GM19397 (cell line): ENCODE results near the gene IFRD1.

Experiments
- ATAC-seq: cut with Tn5 transposase; IDR thresholded peaks from one replicate; pipeline ENCODE4 v1.9.1; 2021; ENCODE audit warnings: mild to moderate bottlenecking, moderate library complexity; ENCODE audit not compliant: unreplicated experiment

IFRD1 gene

DNA sequence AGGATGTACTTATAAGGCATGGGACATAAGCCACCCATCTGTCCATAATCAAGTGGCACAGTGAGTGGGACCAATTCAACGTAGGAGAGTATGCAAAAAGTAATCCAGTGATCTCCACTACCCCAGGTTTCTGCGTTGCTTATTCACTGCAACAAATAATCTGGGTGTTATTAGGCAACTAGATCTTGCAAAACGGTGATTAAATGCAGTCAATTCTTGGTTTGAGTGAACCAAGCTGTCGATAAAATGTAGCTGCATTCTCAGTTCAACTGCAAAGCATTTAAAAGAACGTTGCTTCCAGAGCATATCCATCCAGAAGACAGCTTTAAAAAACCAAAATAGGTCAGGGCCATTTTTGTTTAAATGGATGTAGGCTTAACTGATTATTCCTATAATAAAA lies 35.5 kb downstream of the IFRD1 start:
- ATAC-seq = no peak

GRCh38 chr7:112487457-112488263 lies 37.4 kb downstream of the IFRD1 start:
- no peak for ATAC-seq

DNA sequence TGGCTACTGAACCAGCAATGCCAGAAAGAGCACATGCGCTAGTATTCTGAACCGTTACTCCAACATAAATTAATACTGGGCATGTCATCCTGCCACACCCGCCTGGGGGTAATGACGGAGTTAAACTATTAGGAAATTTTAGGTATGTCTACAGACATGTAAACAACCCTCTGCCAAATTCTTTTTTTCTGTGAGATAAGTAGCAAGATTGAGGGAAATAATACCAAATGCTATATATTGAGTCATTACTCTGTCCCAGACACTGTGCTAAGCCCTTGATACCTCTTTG lies 37.9 kb downstream of the IFRD1 start:
- ATAC-seq = no peak

- no peak for ATAC-seq
Observed at GRCh38 chr7:112492186-112492585, 41.9 kb downstream of the IFRD1 start.

- ATAC-seq = no peak
Observed at GRCh38 chr7:112494656-112495055, 44.4 kb downstream of the IFRD1 start.

DNA sequence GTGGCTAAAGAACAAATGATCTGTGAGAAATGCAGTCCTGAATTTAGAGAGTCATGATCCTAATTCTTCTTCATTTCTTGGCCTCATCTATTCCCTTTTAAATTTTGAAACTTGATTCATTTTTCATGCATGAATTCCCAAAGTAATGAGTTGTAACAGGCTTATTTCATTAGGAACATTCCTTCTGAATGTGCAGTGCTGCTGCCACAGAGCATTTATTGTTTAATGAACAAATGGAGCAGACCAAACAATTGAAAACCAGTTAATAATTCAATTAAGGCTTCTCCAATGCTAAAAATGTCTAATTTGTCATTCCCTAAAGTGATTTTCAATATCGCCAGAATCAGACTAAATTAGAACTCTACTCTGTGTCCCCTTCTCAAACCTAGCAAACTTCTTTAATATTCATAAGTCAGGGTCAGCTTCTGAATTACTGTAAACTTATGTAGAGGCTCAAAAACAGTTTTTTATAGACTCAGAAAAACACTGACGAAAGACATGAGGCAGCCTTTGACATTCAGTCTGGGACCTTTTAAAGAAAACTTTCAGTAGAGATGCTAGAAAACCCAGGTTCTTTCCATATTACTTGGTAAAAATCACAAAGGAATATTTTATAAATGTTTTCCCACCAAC lies 45.0 kb downstream of the IFRD1 start:
- no peak for ATAC-seq

DNA sequence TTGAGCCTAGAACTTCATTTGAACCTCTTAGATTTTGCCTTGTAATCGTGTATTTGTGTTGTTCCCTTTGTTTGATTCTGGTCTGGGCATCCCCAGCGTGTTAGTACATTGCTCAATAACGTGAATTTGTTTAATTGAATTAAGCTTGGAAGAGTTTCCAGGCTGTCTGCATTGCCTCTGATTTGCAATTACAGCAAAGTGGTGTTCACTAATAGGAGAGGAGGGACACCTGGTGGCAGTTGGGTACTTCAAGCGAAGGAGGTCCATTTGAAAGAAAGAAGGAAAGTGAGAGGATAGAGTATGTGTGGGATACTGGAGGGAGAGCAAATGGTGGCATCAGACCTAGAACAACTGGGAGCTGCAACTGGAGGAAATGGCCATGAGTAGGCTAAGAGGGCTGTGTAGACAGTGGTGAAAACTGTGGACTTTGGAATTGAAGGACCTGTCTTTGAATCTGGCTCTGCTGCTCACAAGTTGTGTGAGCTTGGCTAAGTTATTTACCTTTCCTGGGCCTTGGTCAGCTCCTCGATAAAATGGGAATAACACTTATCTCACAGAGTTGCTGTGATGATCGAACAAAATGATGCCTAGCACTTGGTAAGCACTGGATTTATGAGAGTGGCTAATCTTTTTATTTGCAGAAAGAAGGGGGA lies 45.7 kb downstream of the IFRD1 start:
- ATAC-seq = no peak

DNA sequence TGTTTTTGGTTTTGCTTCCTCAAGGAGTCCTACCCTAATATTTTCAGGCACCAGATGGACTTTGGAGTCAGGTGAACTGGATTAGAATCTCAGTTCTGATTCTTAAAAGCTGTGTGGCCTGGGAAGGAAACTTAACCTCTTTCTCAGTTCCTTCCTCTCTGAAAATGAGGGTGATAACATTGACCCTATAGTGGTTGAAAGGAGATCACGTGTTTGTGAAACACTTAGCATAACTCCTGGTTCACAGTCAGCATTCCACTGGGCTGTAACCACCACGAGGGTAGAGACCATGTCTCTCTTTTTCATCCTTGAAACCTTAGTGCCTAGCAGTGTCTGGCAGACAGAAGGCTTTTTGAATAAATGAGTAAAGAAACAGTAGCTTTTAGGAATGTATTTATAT lies 47.2 kb downstream of the IFRD1 start:
- peak; percentile 66 for ATAC-seq

DNA sequence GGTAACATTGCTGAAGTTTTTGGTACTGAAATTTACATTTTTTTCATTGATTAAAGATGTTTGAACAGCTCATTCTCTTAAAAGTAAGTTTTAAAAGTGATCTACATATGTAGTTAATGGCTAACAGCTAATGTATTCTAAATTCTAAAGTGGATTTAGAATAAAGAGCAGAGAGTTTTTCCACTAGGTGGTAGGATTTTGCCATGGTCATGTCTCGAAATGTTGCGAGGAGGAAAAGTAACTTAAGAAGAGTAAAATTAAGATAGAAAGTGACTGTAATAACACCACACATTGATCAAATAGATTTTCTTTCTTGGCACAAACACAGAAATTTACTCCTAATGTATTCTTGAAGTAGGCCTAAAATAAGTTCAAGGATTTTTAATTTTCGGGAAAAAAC lies 50.4 kb downstream of the IFRD1 start:
- ATAC-seq = no peak

- no peak for ATAC-seq
Observed at GRCh38 chr7:112501801-112502503, 51.7 kb downstream of the IFRD1 start.

GRCh38 chr7:112502700-112503099 lies 52.4 kb downstream of the IFRD1 start:
- no peak for ATAC-seq

DNA sequence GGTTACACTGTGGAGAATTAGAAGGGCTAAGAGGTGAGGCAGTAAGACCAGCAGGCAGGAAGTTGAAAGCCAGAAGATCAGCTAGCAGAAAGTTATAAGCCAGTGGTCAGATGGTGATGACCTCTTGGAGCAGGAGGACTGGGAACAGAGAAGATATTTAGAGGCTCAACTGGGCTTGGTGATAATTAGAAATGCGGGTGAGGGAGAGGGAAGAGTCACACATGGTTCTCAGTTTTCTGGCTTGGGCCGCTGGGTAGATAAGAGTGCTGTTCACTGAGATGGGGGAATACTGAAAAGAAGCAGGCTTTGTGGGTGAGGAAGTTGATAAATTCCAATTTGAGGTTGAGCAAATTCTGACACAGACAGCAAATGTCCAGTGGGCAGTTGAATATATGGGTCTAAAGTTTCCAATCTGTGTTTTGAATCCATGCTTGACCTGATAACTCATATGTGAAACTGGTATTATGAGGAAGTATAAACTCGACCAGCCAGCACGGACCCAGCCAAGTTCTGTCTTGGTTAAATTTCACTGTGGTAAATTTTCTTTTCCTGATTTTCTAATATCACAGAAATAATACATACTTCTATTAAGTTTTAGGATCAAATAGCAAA lies 53.2 kb downstream of the IFRD1 start:
- no peak for ATAC-seq

GRCh38 chr7:112504093-112504695 lies 53.9 kb downstream of the IFRD1 start:
- no peak for ATAC-seq

GRCh38 chr7:112505495-112505894 lies 55.2 kb downstream of the IFRD1 start:
- ATAC-seq = no peak

- no peak for ATAC-seq
Observed at GRCh38 chr7:112508404-112508803, 58.1 kb downstream of the IFRD1 start.

- ATAC-seq = no peak
Observed at GRCh38 chr7:112509402-112509801, 59.1 kb downstream of the IFRD1 start.

DNA sequence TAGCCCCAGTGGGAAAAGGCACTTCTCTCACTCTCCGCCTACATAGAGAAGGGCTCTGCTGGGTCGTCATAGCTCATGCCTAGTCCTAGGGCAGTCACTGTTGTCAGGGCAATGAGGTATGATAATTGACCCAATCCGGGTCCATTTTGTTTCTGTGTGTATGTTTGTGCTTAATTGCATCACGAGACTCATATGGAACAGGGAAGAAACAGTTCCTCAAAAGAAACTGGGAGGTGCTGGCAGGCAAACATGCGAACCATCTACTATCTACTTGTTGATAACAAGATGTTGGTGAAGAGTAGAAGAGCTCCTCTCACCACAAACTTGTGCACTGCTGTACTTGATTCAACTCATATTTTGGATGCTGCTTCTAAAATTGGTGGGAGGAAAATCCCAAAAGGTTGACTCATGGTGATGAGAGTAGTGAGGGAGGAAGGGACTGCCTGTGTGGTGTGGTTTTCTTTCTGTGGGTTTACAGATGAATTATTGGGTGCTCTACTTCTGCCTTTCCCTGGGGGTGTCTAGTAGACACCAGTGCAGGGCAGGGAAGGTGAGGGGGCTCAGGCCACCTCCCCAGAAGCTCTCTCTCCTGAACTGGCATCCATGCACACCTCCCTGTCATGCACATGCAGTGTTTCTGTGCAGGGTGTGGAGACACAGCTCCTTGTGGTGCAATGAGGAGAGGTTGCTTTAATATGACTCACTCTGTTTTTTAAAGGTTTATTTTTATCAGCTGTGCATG lies 59.9 kb downstream of the IFRD1 start:
- ATAC-seq = no peak

GRCh38 chr7:112510743-112511110 lies 60.5 kb downstream of the IFRD1 start:
- no peak for ATAC-seq

DNA sequence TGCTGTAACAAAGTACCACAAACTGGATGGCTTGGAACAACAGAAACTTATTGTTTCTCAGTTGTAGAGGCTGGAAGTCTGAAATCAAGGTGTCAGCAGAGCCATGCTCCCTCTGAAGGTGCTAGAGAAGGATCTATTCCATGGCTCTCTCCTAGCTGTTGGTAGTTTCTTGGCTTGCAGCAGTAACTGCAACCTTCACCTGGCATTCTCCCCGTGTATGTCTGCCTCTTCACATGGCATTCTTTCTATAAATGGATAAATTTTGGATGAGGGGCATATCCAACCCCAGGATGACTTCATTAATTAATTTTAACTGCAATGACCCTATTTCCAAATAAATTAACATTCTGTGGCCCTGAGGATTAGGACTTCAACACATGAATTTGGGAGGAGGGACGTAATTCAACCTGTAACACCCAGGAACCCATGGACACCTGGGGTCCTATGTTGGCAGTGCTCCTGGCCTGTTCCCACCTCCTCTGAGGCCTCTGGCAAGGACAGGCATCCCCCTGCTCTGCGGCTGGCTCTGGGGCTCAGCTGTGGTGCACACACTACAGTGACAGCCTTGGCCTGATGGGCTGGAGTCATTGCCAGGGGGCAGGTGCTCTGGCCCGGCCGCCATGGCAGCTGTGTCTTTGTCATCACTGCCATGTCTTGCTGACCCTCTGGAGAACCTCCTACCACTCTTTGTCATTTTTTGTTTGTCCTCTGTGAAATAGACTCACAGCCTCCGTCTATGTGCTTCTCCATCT lies 61.4 kb downstream of the IFRD1 start:
- ATAC-seq = no peak
